Gastrocnemius medialis (tissue), 4 donors: ENCODE measurements around the gene RAD51B.

Experiments used
- POLR2A ChIP-seq, 2 donors: fragments of 450-650 bp; IDR thresholded peaks; one replicate each; pipeline ENCODE4 v1.6.1; 2017; ENCODE audit warnings: antibody characterized with exemption in 2 of 2, mild to moderate bottlenecking in 2 of 2, moderate library complexity in 2 of 2
- TF ChIP-seq, protein P1 (sequence below), 5 experiments: fragments of 450-650 bp in 3 of 5; fragments of 200-600 bp in 2 of 5; sonication (generic) in 2 of 5; IDR thresholded peaks in 4 of 5; conservative IDR thresholded peaks in 1 of 5; 1 replicate in 4 of 5; 2 replicates in 1 of 5; pipeline ENCODE4 v1.5.1; 2016 to 2019; ENCODE audit warnings: antibody characterized with exemption in 5 of 5, mild to moderate bottlenecking in 3 of 5, moderate library complexity in 3 of 5

DNA sequence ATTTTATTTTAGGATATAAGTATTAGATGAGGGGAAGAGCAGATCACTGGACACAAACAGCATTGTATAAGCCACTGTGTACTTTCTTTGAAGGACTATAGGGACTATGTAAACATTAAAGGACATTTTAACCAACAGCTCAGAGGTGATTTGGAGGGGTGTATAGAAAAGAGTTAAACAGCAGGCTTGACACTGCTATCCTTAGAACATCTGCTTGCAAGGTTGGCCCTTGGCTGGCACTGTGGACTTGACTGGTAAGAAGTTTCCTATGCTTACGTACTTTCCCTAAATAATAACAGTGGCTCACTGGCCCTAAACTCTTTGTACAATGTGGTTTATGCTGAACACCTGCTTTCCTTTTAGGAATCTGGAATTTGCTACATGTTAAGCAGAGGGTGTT, 31.9 kb upstream of the RAD51B start:
- TF ChIP-seq, protein P1, sequence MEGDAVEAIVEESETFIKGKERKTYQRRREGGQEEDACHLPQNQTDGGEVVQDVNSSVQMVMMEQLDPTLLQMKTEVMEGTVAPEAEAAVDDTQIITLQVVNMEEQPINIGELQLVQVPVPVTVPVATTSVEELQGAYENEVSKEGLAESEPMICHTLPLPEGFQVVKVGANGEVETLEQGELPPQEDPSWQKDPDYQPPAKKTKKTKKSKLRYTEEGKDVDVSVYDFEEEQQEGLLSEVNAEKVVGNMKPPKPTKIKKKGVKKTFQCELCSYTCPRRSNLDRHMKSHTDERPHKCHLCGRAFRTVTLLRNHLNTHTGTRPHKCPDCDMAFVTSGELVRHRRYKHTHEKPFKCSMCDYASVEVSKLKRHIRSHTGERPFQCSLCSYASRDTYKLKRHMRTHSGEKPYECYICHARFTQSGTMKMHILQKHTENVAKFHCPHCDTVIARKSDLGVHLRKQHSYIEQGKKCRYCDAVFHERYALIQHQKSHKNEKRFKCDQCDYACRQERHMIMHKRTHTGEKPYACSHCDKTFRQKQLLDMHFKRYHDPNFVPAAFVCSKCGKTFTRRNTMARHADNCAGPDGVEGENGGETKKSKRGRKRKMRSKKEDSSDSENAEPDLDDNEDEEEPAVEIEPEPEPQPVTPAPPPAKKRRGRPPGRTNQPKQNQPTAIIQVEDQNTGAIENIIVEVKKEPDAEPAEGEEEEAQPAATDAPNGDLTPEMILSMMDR (IDR thresholded peaks at IDR 0.05 in 4 of 5, conservative IDR thresholded peaks at IDR 0.05 in 1 of 5) = no peak
- no peak for TF ChIP-seq POLR2A (IDR thresholded peaks at IDR 0.05)
